Erythroblast (primary cell): ENCODE measurements around the gene NEK8.

Source experiments
- GATA1 ChIP-seq: IDR thresholded peaks from 2 replicates; pipeline ENCODE4 v1.6.1; 2011; ENCODE audit warnings: low read depth, mild to moderate bottlenecking, control low read depth, low read length, moderate library complexity
- POLR2A ChIP-seq: IDR thresholded peaks from 2 replicates; pipeline ENCODE4 v1.6.1; 2011; ENCODE audit warnings: mild to moderate bottlenecking, low read length

DNA sequence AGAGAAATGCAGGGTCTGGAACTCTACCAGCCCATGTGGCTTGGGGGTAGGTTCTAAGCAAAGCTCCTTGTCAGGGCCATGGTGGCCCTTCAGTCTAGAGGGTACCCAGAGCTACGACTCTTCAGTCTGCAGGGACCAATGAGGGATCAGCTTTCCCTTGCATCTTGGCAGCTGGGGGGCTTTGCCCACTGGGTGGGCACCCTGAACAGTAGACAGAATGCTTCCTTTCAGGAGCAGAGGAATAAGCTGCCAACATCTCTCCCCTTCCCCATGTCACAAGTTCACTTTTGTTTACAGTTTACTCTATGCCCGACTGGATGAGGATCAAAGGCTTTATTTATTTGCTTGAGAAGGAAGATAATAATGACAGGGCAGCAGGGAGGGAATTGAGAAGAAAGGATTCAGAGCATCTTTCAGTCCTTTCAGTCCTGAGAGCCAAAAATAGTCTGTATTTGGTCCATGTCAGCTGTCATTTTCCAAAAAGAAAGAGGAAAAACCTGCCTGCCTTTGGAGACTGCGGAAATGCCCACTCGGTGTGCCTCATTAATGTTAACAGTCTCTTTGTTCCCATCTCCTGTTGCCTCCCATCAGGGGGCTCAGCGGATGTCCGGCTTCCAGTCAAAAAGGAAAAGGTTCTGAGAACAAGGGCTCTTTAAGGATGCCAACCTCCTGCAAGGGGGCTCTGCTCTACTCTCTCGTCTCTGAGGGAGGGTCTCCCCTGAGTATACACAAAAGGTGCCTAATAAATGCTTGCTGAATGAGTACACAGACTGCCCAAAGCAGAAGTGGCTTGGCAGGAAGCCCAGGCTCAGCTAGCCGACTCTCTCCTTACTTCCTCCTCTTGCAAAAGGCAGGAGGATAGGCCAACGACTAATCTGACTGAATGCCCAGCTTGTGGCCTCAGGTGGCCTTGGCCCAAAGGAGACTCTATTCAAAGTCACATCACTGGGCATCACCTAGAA is 32.3 kb downstream of the NEK8 start:
- TF ChIP-seq POLR2A, result no peak
- no peak for TF ChIP-seq GATA1
